CD8-positive, alpha-beta memory T cell (primary cell): ENCODE measurements around the gene MCL1. TPM values are rescaled to one million over a fixed set of nuclear protein-coding genes. Genes with fewer than 3 reads are reported as not detected.

Experiments
- CTCF ChIA-PET: fragments of 350-600 bp; sonication (Branson Sonifier 250); formaldehyde crosslinking; loops from one replicate; lab custom pipeline; 2021; ENCODE audit warnings: antibody characterized with exemption; lab: Charles Lee
- POLR2A ChIA-PET: fragments of 350-600 bp; sonication (Branson Sonifier 250); formaldehyde crosslinking; loops from one replicate; lab custom pipeline; 2021; ENCODE audit warnings: antibody characterized with exemption; lab: Charles Lee
- DNase-seq, 5 donors: peaks; one replicate each; pipeline versions ENCODE4 v3.0.0 to v3.0.0-alpha.2; 2020 to 2022; ENCODE audit warnings: mixed read lengths in 1 of 5
- H3K27ac ChIP-seq: one replicate; pipeline ENCODE4 v1.7.0; 2013; ENCODE audit warnings: low read depth, mild to moderate bottlenecking, low read length, moderate library complexity
- H3K27me3 ChIP-seq: 2 replicates; pipeline ENCODE4 v1.7.0; 2013; ENCODE audit warnings: low read length, mild to moderate bottlenecking; ENCODE audit not compliant: insufficient read depth, poor library complexity, severe bottlenecking
- H3K36me3 ChIP-seq: 2 replicates; pipeline ENCODE4 v1.7.0; 2013; ENCODE audit warnings: mild to moderate bottlenecking, low read length, moderate library complexity; ENCODE audit not compliant: insufficient read depth
- H3K4me1 ChIP-seq: 2 replicates; pipeline ENCODE4 v1.7.0; 2013; ENCODE audit warnings: mild to moderate bottlenecking, low read length, moderate library complexity; ENCODE audit not compliant: insufficient read depth
- H3K4me3 ChIP-seq: 2 replicates; pipeline ENCODE4 v1.7.0; 2013; ENCODE audit warnings: mild to moderate bottlenecking, low read length
- H3K9me3 ChIP-seq: 2 replicates; pipeline ENCODE4 v1.7.0; 2013; ENCODE audit warnings: mild to moderate bottlenecking, low read length
- H3K27ac Mint-ChIP-seq, 8 donors: one replicate each; pipeline ENCODE4 v1.8.0; 2020 to 2021; ENCODE audit warnings: mixed read lengths in 8 of 8, mild to moderate bottlenecking in 6 of 8, inconsistent platforms in 3 of 8, moderate library complexity in 3 of 8
- H3K27me3 Mint-ChIP-seq, 2 donors: one replicate each; pipeline ENCODE4 v1.8.0; 2020 to 2021; ENCODE audit warnings: mixed read lengths in 2 of 2, mild to moderate bottlenecking in 1 of 2, moderate library complexity in 1 of 2
- H3K36me3 Mint-ChIP-seq, 3 donors: one replicate each; pipeline ENCODE4 v1.8.0; 2020 to 2021; ENCODE audit warnings: mixed read lengths in 3 of 3, inconsistent platforms in 1 of 3, mild to moderate bottlenecking in 1 of 3
- H3K4me1 Mint-ChIP-seq, 3 donors: one replicate each; pipeline ENCODE4 v1.8.0; 2020 to 2021; ENCODE audit warnings: mixed read lengths in 3 of 3, inconsistent platforms in 1 of 3, mild to moderate bottlenecking in 1 of 3
- H3K4me3 Mint-ChIP-seq, 7 donors: one replicate each; pipeline ENCODE4 v1.8.0; 2020 to 2021; ENCODE audit warnings: mixed read lengths in 7 of 7, mild to moderate bottlenecking in 6 of 7, moderate library complexity in 4 of 7, inconsistent platforms in 2 of 7
- H3K9me3 Mint-ChIP-seq, 5 donors: one replicate each; pipeline ENCODE4 v1.8.0; 2020 to 2022; ENCODE audit warnings: mixed read lengths in 5 of 5, mild to moderate bottlenecking in 3 of 5, moderate library complexity in 2 of 5, inconsistent platforms in 1 of 5
- polyA plus RNA-seq: library from polyadenylated mRNA; unstranded; fragments of 300-500 nt; fragmentation: Illumina TruSeq; gene quantifications from one replicate; pipeline ENCODE4 v1.2.3, GENCODE V29; 2021
- total RNA-seq, 2 experiments: library from RNA; stranded (reverse); gene quantifications; one replicate each; pipeline ENCODE4 v1.2.3, GENCODE V29; 2021

The MCL1 gene
- total and polyA plus RNA-seq, 3 experiments from 2014 or later, result 168 to 216 (median 211) TPM

GRCh38 chr1:150534002-150534401, 45.4 kb downstream of the MCL1 start:
- ChIA-PET POLR2A (no interaction called here), CTCF (no interaction called here)
- no peaks in the 10 kb centered on the region for H3K36me3 ChIP-seq
- peaks cover 6 to 8% of the 10 kb centered on the region in 2 donors for H3K27me3 Mint-ChIP-seq
- peaks cover 0 to 3% (median 0%) of the 10 kb centered on the region in 3 donors for H3K4me1 Mint-ChIP-seq
- no peaks in the 10 kb centered on the region for H3K27me3 ChIP-seq
- H3K36me3 Mint-ChIP-seq, result peaks cover 0 to 1% (median 0%) of the 10 kb centered on the region in 3 donors
- DNase-seq, result no peak
- H3K4me3 Mint-ChIP-seq, result no peak overlapping the region
- H3K4me3 ChIP-seq, result no peak overlapping the region
- H3K27ac Mint-ChIP-seq, result peak overlapping the region in 1 of 8 donors; percentile 85
- H3K9me3 Mint-ChIP-seq, result no peaks in the 10 kb centered on the region
- no peak overlapping the region for H3K27ac ChIP-seq
- no peaks in the 10 kb centered on the region for H3K4me1 ChIP-seq
- H3K9me3 ChIP-seq, result no peaks in the 10 kb centered on the region

DNA sequence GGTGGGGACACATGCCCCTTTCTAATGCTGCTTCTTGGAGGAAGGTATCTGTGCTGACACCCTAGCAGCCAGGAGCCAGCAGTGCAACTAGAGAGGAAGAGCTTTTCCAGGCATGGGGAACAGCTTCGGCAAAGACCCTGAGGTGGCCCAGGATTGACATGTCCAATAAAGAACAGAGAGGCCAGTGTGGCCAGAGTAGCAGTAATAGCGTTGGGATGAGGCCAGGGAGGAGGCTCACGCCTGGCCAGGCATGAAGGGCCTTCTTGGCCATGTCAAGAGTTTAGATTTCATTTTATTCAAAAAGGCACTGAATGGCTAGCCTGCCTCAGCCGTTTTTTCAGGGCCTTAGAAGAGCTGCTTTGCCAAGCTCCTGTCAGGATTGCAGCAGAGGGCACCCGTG, 46.5 kb downstream of the MCL1 start:
- H3K27ac Mint-ChIP-seq, result peak overlapping the region in 1 of 8 donors; percentile 70
- DNase-seq, result no peak
- no peak overlapping the region for H3K4me3 ChIP-seq
- H3K27me3 ChIP-seq, result no peaks in the 10 kb centered on the region
- no peak overlapping the region for H3K4me3 Mint-ChIP-seq
- CTCF ChIA-PET, result interaction anchor here (0.8 to 1.8 kb wide), 10 partner anchors 10 to 82 kb away, joined by 3 to 8 read pairs (median 4); partner anchors contain the start of gene FALEC
- no peaks in the 10 kb centered on the region for H3K36me3 ChIP-seq
- no peaks in the 10 kb centered on the region for H3K9me3 Mint-ChIP-seq
- H3K36me3 Mint-ChIP-seq, result no peaks in the 10 kb centered on the region
- peaks cover 3 to 4% of the 10 kb centered on the region in 2 donors for H3K27me3 Mint-ChIP-seq
- H3K27ac ChIP-seq, result no peak overlapping the region
- H3K9me3 ChIP-seq, result no peaks in the 10 kb centered on the region
- H3K4me1 ChIP-seq, result no peaks in the 10 kb centered on the region
- peaks cover 0 to 3% (median 0%) of the 10 kb centered on the region in 3 donors for H3K4me1 Mint-ChIP-seq
- POLR2A ChIA-PET, result no interaction called here

GRCh38 chr1:150530491-150531159, 48.8 kb downstream of the MCL1 start:
- Mint-ChIP-seq H3K36me3 (no peaks in the 10 kb centered on the region), H3K4me3 (no peak overlapping the region), H3K27ac (peak overlapping the region in 1 of 8 donors; percentile 32), H3K9me3 (no peaks in the 10 kb centered on the region), H3K4me1 (peaks cover 0 to 3% (median 0%) of the 10 kb centered on the region in 3 donors), H3K27me3 (peaks cover 0 to 2% of the 10 kb centered on the region in 2 donors)
- ChIA-PET POLR2A (interaction anchor here (0.5 kb wide), 1 partner anchor 64 kb away, joined by 5 read pairs; no protein-coding TSS in a partner anchor), CTCF (interaction anchor here (0.9 to 1.4 kb wide), 2 partner anchors 29 to 56 kb away, joined by 3 read pairs; no protein-coding TSS in a partner anchor)
- Histone ChIP-seq H3K4me1 (no peaks in the 10 kb centered on the region), H3K27me3 (no peaks in the 10 kb centered on the region), H3K9me3 (no peaks in the 10 kb centered on the region), H3K4me3 (no peak overlapping the region), H3K27ac (no peak overlapping the region), H3K36me3 (no peaks in the 10 kb centered on the region)
- no peak for DNase-seq

GRCh38 chr1:150529017-150529416, 50.4 kb downstream of the MCL1 start:
- Mint-ChIP-seq H3K9me3 (no peaks in the 10 kb centered on the region), H3K36me3 (no peaks in the 10 kb centered on the region), H3K27me3 (no peaks in the 10 kb centered on the region), H3K27ac (peak overlapping the region in 1 of 8 donors; percentile 24), H3K4me3 (no peak overlapping the region), H3K4me1 (peaks cover 0 to 3% (median 0%) of the 10 kb centered on the region in 3 donors)
- Histone ChIP-seq H3K4me1 (no peaks in the 10 kb centered on the region), H3K4me3 (no peak overlapping the region), H3K27ac (no peak overlapping the region), H3K27me3 (no peaks in the 10 kb centered on the region), H3K9me3 (no peaks in the 10 kb centered on the region), H3K36me3 (no peaks in the 10 kb centered on the region)
- ChIA-PET CTCF (interaction anchor here (0.7 kb wide), 1 partner anchor 60 kb away, joined by 3 read pairs; no protein-coding TSS in a partner anchor), POLR2A (no interaction called here)
- no peak for DNase-seq

- H3K27ac ChIP-seq, result no peak overlapping the region
- no peak for DNase-seq
- ChIA-PET POLR2A (no interaction called here), CTCF (no interaction called here)
- no peaks in the 10 kb centered on the region for H3K9me3 ChIP-seq
- H3K4me3 ChIP-seq, result no peak overlapping the region
- H3K4me1 ChIP-seq, result no peaks in the 10 kb centered on the region
- no peaks in the 10 kb centered on the region for H3K27me3 ChIP-seq
- Mint-ChIP-seq H3K4me3 (no peak overlapping the region), H3K4me1 (peaks cover 0 to 3% (median 0%) of the 10 kb centered on the region in 3 donors), H3K27ac (no peak overlapping the region), H3K36me3 (no peaks in the 10 kb centered on the region), H3K27me3 (no peaks in the 10 kb centered on the region), H3K9me3 (no peaks in the 10 kb centered on the region)
- no peaks in the 10 kb centered on the region for H3K36me3 ChIP-seq
Measured at GRCh38 chr1:150528196-150528595, 51.2 kb downstream of the MCL1 start.

- Histone ChIP-seq H3K27ac (no peak overlapping the region), H3K27me3 (no peaks in the 10 kb centered on the region), H3K36me3 (no peaks in the 10 kb centered on the region), H3K4me1 (no peaks in the 10 kb centered on the region), H3K9me3 (no peaks in the 10 kb centered on the region), H3K4me3 (no peak overlapping the region)
- no peak overlapping the region for H3K4me3 Mint-ChIP-seq
- H3K27me3 Mint-ChIP-seq, result no peaks in the 10 kb centered on the region
- CTCF ChIA-PET, result no interaction called here
- no peaks in the 10 kb centered on the region for H3K4me1 Mint-ChIP-seq
- DNase-seq, result no peak
- H3K36me3 Mint-ChIP-seq, result no peaks in the 10 kb centered on the region
- POLR2A ChIA-PET, result no interaction called here
- H3K27ac Mint-ChIP-seq, result no peak overlapping the region
- no peaks in the 10 kb centered on the region for H3K9me3 Mint-ChIP-seq
Measured at GRCh38 chr1:150525348-150525747, 54.1 kb downstream of the MCL1 start.

Other genes starting within 250 kb of the MCL1 start
- gene RPRD2, start 215.5 kb downstream of the MCL1 start, total RNA-seq, result 10 to 100 TPM; 24.1 to 26.4 TPM
- gene RPRD2, start 215.5 kb downstream of the MCL1 start, polyA plus RNA-seq, result 40.5 TPM
- 10 to 100 TPM; 49.7 to 51.2 TPM for gene TARS2, start 92.2 kb downstream of the MCL1 start, total RNA-seq
- gene TARS2, start 92.2 kb downstream of the MCL1 start, polyA plus RNA-seq, result 29.0 TPM
- gene ECM1, start 71.5 kb downstream of the MCL1 start, total RNA-seq, result 1 to 10 TPM; 1.3 to 1.5 TPM
- 0.09 TPM for gene ECM1, start 71.5 kb downstream of the MCL1 start, polyA plus RNA-seq
- not detected for gene FALEC, start 63.9 kb downstream of the MCL1 start, total RNA-seq
- gene FALEC, start 63.9 kb downstream of the MCL1 start, polyA plus RNA-seq, result not detected
- under 1 TPM; 0.22 to 0.31 TPM for gene ADAMTSL4, start 30.2 kb downstream of the MCL1 start, total RNA-seq
- not detected for gene ADAMTSL4, start 30.2 kb downstream of the MCL1 start, polyA plus RNA-seq
- gene ENSA, start 50.0 kb upstream of the MCL1 start, total RNA-seq, result 100 to 1,000 TPM; 249 to 252 TPM
- gene ENSA, start 50.0 kb upstream of the MCL1 start, polyA plus RNA-seq, result 72.5 TPM
- 10 to 100 TPM; 18.1 to 20.0 TPM for gene GOLPH3L, start 117.5 kb upstream of the MCL1 start, total RNA-seq
- gene GOLPH3L, start 117.5 kb upstream of the MCL1 start, polyA plus RNA-seq, result 23.1 TPM
- gene HORMAD1, start 141.3 kb upstream of the MCL1 start, total RNA-seq, result not detected
- gene HORMAD1, start 141.3 kb upstream of the MCL1 start, polyA plus RNA-seq, result not detected
- gene CTSS, start 186.2 kb upstream of the MCL1 start, total RNA-seq, result 10 to 100 TPM; 30.9 to 31.2 TPM
- 151 TPM for gene CTSS, start 186.2 kb upstream of the MCL1 start, polyA plus RNA-seq
- 1 to 10 TPM; 2.1 to 2.7 TPM for gene CTSK, start 228.7 kb upstream of the MCL1 start, total RNA-seq
- gene CTSK, start 228.7 kb upstream of the MCL1 start, polyA plus RNA-seq, result 0.54 TPM